GM12878 (cell line): ENCODE results near the gene TNFRSF14. TPM values are rescaled to one million over a fixed set of nuclear protein-coding genes. Genes with fewer than 3 reads are reported as not detected.

Experiments
- ATAC-seq: fragments of 200-7000 bp; cut with Tn5 transposase; 3 replicates; pipeline ENCODE4 v1.9.1; 2020; ENCODE audit warnings: mild to moderate bottlenecking, moderate library complexity
- BruUV-seq: library from RNA; stranded (reverse); fragments of 400-500 nt; replicated peaks from 2 replicates; lab custom pipeline; 2021; lab: Mats Ljungman, UMichigan
- CTCF ChIA-PET: fragments of 300-600 bp; sonication (Branson Sonifier 250); formaldehyde crosslinking; extraction: SDS; loops from one replicate; lab custom pipeline; 2021; ENCODE audit warnings: inconsistent platforms; lab: Yijun Ruan, JAX
- POLR2A ChIA-PET: fragments of 350-600 bp; formaldehyde crosslinking; extraction: SDS; loops from one replicate; lab custom pipeline; 2021; ENCODE audit warnings: inconsistent platforms; lab: Charles Lee
- RAD21 ChIA-PET: fragments of 300-600 bp; sonication (Branson Sonifier 250); formaldehyde crosslinking; loops from one replicate; lab custom pipeline; 2023; ENCODE audit warnings: antibody characterized with exemption; ENCODE audit not compliant: unreplicated experiment; lab: Charles Lee
- SMC1A ChIA-PET: fragments of 300-600 bp; sonication (Branson Sonifier 250); formaldehyde crosslinking; loops from one replicate; lab custom pipeline; 2023; ENCODE audit not compliant: unreplicated experiment, uncharacterized antibody; lab: Charles Lee
- DNase-seq: peaks from one replicate; pipeline ENCODE4 v3.0.0-alpha.2; 2011; ENCODE audit warnings: low read depth, low spot score
- FAIRE-seq: peaks from 3 replicates; lab custom pipeline; 2011; peaks lifted over from hg19 to GRCh38; lab: Jason Lieb, UNC
- H2AFZ ChIP-seq: 2 replicates; pipeline ENCODE4 v1.6.0; 2011; ENCODE audit warnings: low read depth, low read length, control low read depth; ENCODE audit not compliant: control insufficient read depth
- H3K27ac ChIP-seq: 2 replicates; pipeline ENCODE4 v1.5.1; 2011; ENCODE audit warnings: control low read depth; ENCODE audit not compliant: control insufficient read depth, insufficient read depth
- H3K27me3 ChIP-seq, 2 experiments: replicated peaks in 1 of 2; 2 replicates each; pipeline versions ENCODE4 v1.6.0 to v1.6.1; 2011; ENCODE audit warnings: low read length in 1 of 2; ENCODE audit not compliant: control insufficient read depth in 2 of 2, insufficient read depth in 2 of 2
- H3K36me3 ChIP-seq, 2 experiments: 2 replicates each; pipeline ENCODE4 v1.5.1; 2011; ENCODE audit warnings: low read length in 1 of 2; ENCODE audit not compliant: control insufficient read depth in 2 of 2, insufficient read depth in 2 of 2
- H3K4me1 ChIP-seq: 2 replicates; pipeline ENCODE4 v1.6.1; 2011; ENCODE audit warnings: mild to moderate bottlenecking, low read length, moderate library complexity, mixed read lengths; ENCODE audit not compliant: control insufficient read depth, insufficient read depth
- H3K4me2 ChIP-seq: 2 replicates; pipeline ENCODE4 v1.6.0; 2011; ENCODE audit warnings: control low read depth; ENCODE audit not compliant: control insufficient read depth, insufficient read depth
- H3K4me3 ChIP-seq: fragments of 200-600 bp; sonication (generic); 2 replicates; pipeline ENCODE4 v1.5.1; 2016
- H3K79me2 ChIP-seq: 2 replicates; pipeline ENCODE4 v1.6.0; 2011; ENCODE audit warnings: low read length; ENCODE audit not compliant: control insufficient read depth, insufficient read depth
- H3K9ac ChIP-seq: 2 replicates; pipeline ENCODE4 v1.8.0; 2011; ENCODE audit warnings: low read length, control low read depth, mixed read lengths; ENCODE audit not compliant: control insufficient read depth, insufficient read depth
- H3K9me3 ChIP-seq: replicated peaks from 3 replicates; pipeline ENCODE4 v1.5.1; 2011; ENCODE audit warnings: mild to moderate bottlenecking, low read length; ENCODE audit not compliant: control insufficient read depth, insufficient read depth
- H4K20me1 ChIP-seq: 2 replicates; pipeline ENCODE4 v1.6.0; 2011; ENCODE audit not compliant: control insufficient read depth, insufficient read depth
- EZH2 ChIP-seq: IDR thresholded peaks from 2 replicates; pipeline ENCODE4 v1.6.1; 2012; ENCODE audit warnings: low read depth, mild to moderate bottlenecking, control low read depth, inconsistent platforms, low read length, borderline replicate concordance; ENCODE audit not compliant: control insufficient read depth
- WGBS: methylation state at CpG from one replicate; pipeline ENCODE4 v1.1.6; 2016; ENCODE audit warnings: low lambda C conversion rate; ENCODE audit not compliant: insufficient replicate concordance, insufficient coverage; ENCODE audit errors: missing lambda C conversion rate; 5-methylcytosine and 5-hydroxymethylcytosine counted together
- in situ Hi-C: fragments of 300-500 bp; cut with MboI; formaldehyde crosslinking; loops from 9 replicates; pipeline ENCODE4 v1.14.3; 2018; ENCODE audit warnings: mixed read lengths
- intact Hi-C: fragments of 100-400 bp; cut with micrococcal nuclease; formaldehyde crosslinking; loops from one replicate; pipeline ENCODE4 v1.14.2; 2022; ENCODE audit not compliant: unreplicated experiment
- polyA plus RNA-seq, 11 experiments: library from polyadenylated mRNA; depleted of rRNA in 4 of 11; unstranded in 6 of 11; stranded (reverse) in 5 of 11; fragments of >200 nt; fragmentation: Nextera tagmentation in 4 of 11; fragmentation: Illumina TruSeq in 1 of 11; extraction: Ambion mirVana in 4 of 11; extraction: Trizol in 1 of 11; gene quantifications; 1 replicate in 1 of 11; 2 replicates in 10 of 11; pipeline versions ENCODE4 v1.2.1 to v1.2.3, GENCODE V29; 2011 to 2016; ENCODE audit warnings: inconsistent platforms in 2 of 11, missing spikeins in 2 of 11, low read depth in 1 of 11
- total RNA-seq, 4 experiments: library from RNA; depleted of rRNA in 3 of 4; stranded (reverse); fragments of >200 nt in 3 of 4; fragmentation: Illumina TruSeq in 1 of 4; extraction: Trizol in 1 of 4; gene quantifications; 2 replicates each; pipeline versions ENCODE4 v1.2.1 to v1.2.3, GENCODE V29; 2013 to 2021
- TF ChIP-seq, protein P1 (sequence below): fragments of 450-650 bp; IDR thresholded peaks from 2 replicates; pipeline ENCODE4 v1.6.1; 2017; ENCODE audit warnings: borderline replicate concordance

The TNFRSF14 gene
- total and polyA plus RNA-seq, 10 of the 15 experiments (the other 5 are each of a cell fraction or from before 2014, with no cell fraction given), result 0.43 to 114 (median 41.5) TPM

- TF ChIP-seq, protein P1, sequence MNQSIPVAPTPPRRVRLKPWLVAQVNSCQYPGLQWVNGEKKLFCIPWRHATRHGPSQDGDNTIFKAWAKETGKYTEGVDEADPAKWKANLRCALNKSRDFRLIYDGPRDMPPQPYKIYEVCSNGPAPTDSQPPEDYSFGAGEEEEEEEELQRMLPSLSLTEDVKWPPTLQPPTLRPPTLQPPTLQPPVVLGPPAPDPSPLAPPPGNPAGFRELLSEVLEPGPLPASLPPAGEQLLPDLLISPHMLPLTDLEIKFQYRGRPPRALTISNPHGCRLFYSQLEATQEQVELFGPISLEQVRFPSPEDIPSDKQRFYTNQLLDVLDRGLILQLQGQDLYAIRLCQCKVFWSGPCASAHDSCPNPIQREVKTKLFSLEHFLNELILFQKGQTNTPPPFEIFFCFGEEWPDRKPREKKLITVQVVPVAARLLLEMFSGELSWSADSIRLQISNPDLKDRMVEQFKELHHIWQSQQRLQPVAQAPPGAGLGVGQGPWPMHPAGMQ, result no peak
Measured at GRCh38 chr1:2594641-2595131, 38.5 kb downstream of the TNFRSF14 start (continued).

- FAIRE-seq, result no peak
- in situ Hi-C loops, result no loop called here
- 35% methylated on average over 15 of the region's 19 CpGs for WGBS
Measured at GRCh38 chr1:2595261-2595811, 39.2 kb downstream of the TNFRSF14 start.

More at GRCh38 chr1:2595261-2595811, 39.2 kb downstream of the TNFRSF14 start:
- SMC1A ChIA-PET, result no interaction called here
- H2AFZ ChIP-seq, result no peak overlapping the region
- POLR2A ChIA-PET, result no interaction called here
- H3K27ac ChIP-seq, result no peak overlapping the region
- no TSS peak for BruUV-seq
- ATAC-seq (no peak), DNase-seq (no peak)
- no peaks in the 10 kb centered on the region for H3K36me3 ChIP-seq
- H3K79me2 ChIP-seq, result no peaks in the 10 kb centered on the region
- H3K4me3 ChIP-seq, result no peak overlapping the region
- RAD21 ChIA-PET, result no interaction called here
- no peaks in the 10 kb centered on the region for H3K27me3 ChIP-seq
- H3K4me1 ChIP-seq, result no peaks in the 10 kb centered on the region
- no peak for TF ChIP-seq EZH2
- TF ChIP-seq, all 136 proteins: peak for 0
- intact Hi-C loops, result no loop called here
- Histone ChIP-seq H3K4me2 (no peak overlapping the region), H3K9ac (no peak overlapping the region), H3K9me3 (no peaks in the 10 kb centered on the region), H4K20me1 (no peaks in the 10 kb centered on the region)
- CTCF ChIA-PET, result no interaction called here
